ENCODE data around the gene LRP1B.

The LRP1B gene

GRCh38 chr2:142041996-142042395, 88.8 kb downstream of the LRP1B start:
- no peak for DNase-seq (ENCODE audit: low read depth in 2 of 2)

GRCh38 chr2:142041105-142041504, 89.7 kb downstream of the LRP1B start:
- no peak for DNase-seq (ENCODE audit: low read depth in 2 of 2)

DNA sequence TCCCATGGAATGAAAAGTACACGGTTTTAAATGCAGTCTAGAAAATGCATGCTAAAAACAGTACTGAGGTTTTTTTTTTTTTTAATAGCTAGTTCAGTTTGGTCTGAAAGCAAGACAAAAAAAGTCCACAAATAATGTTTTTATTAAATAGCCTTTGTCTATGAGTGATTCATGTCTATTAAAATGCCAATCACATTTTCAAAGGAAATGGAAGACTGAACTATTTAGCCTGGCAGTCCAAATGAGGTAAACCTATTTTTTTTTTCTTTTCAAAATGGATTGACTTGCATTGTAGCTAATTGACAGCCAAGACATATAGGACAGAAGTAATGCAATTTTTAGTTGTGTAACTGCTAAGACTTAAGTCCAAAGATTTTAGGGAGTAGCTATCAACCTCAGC, 90.3 kb downstream of the LRP1B start:
- DNase-seq (ENCODE audit: low read depth in 2 of 2), result no peak

- no peak for DNase-seq (ENCODE audit: low read depth in 2 of 2)
These were observed 92.0 kb downstream of the LRP1B start for GRCh38 chr2:142038826-142039225.

GRCh38 chr2:142037744-142038143, 93.1 kb downstream of the LRP1B start:
- DNase-seq (ENCODE audit: low read depth in 2 of 2), result no peak

- no peak for DNase-seq (ENCODE audit: low read depth in 2 of 2)
These were observed 93.8 kb downstream of the LRP1B start for GRCh38 chr2:142037066-142037465.

DNA sequence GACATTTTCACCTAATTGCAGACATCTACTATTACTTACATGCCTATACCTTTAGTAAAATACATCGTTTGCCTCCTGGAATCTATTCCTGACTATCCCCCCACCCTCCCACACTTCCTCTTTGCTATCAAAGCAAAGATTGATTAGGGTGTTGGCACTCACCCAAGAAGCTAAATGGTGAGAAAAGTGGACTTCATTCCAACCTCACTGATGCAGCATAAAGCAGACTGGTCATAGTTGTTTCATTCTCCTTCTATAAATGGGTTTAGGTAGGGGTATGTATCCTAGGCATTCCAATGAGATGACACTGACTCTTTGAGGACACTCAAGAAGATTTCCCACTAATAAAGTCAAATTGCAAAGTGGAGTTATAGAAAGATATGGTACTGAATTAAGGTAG, 97.4 kb downstream of the LRP1B start:
- DNase-seq (ENCODE audit: low read depth in 2 of 2), result no peak

DNA sequence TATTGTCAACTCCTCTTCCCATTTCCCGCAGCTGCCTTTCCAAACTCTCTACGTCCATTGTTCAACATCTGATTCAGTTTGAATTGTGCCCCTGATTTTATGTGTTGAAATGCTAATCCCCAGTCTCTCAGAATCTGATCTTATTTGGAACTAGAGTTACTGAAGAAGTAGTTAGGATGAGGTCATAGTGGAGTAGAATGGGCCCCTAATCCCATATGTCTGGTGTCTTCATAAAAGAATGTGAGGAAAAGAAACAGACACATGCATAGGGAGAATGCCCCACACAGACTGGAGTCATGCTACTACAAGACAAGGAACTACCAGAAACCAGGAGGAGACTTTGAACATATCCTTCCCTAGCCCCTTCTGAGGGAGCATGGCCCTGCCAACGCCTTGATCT, 99.2 kb downstream of the LRP1B start:
- DNase-seq (ENCODE audit: low read depth in 2 of 2), result no peak

- no peak for DNase-seq (ENCODE audit: low read depth in 2 of 2)
These were observed 100.1 kb downstream of the LRP1B start for GRCh38 chr2:142030735-142031134.

DNA sequence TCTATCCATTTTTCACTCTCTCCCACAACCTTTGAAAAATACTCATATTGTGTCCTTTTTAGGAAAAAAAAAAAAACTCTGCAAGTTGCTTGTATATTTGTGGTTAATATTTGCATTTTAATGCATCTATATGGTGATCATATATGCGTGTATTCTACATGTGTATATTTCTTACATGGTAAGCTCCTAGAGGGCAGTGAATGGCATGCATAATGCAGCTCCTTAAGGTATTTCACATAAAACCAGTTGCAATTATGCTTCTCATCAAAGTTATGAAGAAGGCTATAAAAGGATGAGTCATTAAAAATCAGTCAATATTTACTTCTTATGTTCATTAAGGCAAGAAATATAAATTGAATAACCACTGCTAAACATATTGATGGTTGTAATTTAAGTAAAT, 100.8 kb downstream of the LRP1B start:
- DNase-seq (ENCODE audit: low read depth in 2 of 2), result no peak

DNA sequence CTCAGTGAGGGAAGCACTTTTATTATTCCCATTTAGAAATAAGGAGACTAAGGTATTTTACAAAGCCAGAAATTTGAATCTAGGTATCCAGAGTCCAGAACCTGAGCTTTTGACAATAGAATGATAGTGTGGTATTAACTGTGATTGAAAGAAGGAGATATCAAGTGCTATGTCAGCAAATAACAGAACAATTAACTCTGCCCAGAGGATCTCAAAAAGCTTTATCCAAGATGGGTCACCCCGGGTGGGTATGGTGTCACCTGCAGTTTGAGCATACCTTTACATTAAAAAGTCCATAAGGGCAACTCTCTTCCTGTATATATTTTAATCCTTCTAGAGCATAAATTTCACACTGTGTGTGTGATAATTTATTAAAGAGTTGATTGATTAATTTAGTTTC, 105.4 kb downstream of the LRP1B start:
- DNase-seq (ENCODE audit: low read depth in 2 of 2), result no peak

GRCh38 chr2:142020368-142020767, 110.4 kb downstream of the LRP1B start:
- DNase-seq (ENCODE audit: low read depth in 2 of 2), result no peak

DNA sequence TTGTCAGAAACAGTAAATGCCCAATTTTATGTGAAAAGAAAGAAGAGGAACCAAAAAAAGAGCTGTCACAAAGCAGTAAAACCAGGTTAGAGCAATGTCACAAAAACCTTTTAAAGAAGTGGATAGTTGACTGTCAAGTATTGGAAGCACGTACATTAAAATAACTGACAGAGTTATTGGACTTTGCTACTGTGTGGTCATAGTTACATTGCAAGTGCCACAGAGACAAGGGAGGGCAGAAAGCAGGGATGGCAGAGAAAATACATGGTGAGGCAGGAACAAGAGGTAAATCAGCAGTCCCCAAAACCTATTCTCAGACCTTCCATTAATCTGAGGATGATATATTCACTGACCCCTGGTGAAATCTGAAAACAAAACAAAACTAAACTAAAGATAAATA, 116.3 kb downstream of the LRP1B start:
- DNase-seq (ENCODE audit: low read depth in 2 of 2), result no peak

GRCh38 chr2:142012797-142013196, 118.0 kb downstream of the LRP1B start:
- no peak for DNase-seq (ENCODE audit: low read depth in 2 of 2)

DNA sequence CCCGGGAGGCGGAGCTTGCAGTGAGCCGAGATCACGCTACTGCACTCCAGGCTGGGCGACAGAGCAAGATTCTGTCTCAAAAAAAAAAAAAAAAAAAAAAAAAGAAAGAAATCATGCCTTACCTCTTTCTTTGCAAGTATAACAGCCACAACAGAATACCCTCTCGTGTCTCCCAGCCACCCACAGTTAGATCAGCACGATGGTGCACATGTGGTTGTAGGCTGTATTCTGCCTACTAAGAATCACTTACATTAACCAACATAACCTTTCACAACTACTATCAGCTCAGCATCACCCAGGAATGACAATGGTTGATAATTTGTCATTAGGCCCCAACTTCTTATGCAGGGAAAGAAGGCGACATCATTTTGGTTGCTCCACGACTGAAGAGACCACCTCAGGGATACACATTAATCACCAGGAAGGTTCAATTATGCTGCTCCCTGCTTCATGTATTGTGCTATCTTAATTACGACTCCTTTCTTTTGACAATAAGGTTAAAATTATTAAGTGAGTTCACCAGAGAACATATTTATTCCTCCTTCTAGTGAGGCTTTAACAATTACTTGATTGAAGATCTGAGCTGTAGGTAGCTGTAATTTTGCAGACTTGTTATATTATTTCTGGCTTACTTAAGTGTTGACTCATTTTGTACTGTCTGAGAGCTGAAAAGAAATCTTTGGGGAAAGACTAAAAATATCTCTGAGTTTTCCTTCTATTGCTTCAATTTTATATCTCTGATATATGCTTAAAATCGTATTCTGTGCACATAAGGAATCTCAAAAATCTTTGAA, 120.1 kb downstream of the LRP1B start:
- DNase-seq (ENCODE audit: low read depth in 2 of 2), result no peak

GRCh38 chr2:142008135-142008744, 122.6 kb downstream of the LRP1B start:
- no peak for DNase-seq (ENCODE audit: low read depth in 2 of 2)

- DNase-seq (ENCODE audit: low read depth in 2 of 2), result no peak
These were observed 136.8 kb downstream of the LRP1B start for GRCh38 chr2:141994066-141994465.

DNA sequence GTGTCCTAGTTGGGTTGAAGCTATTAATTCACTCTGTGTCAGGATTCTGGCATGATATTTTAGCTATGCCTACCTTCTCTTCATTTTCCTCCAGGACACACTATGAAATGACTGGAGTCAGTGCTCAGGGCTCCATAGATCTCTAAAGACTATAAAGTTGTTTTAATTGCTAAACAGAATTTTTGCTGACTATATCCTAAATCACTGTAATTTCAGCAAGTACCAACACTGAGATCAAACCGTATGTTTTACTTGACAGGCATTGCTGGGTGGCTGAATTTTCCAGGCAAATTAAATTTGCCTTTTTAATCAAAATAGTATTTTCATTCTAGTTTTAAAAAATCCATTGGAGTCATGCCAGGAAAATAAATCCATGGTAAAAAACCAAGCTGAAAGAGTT, 138.1 kb downstream of the LRP1B start:
- DNase-seq (ENCODE audit: low read depth in 2 of 2), result no peak

- no peak for DNase-seq (ENCODE audit: low read depth in 2 of 2)
These were observed 162.4 kb downstream of the LRP1B start for GRCh38 chr2:141968433-141968832.

DNA sequence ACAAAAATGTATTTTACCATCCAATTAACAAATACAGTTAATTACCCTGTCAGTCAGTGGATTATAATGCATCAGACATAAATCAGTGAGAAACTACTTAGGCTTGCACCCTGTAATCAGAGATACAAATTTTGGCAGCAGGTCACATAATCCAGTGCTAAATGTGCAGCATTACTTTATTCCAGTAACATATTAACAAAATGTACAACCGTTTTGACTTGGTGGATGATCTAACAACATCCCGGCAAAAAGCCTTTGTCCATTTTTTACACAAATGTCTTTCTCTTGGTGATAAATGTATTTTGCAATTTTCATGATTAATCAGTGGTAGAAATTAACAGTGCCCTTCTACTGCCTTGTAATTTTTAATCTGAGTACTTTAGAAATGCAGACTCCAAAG, 162.8 kb downstream of the LRP1B start:
- no peak for DNase-seq (ENCODE audit: low read depth in 2 of 2)

DNA sequence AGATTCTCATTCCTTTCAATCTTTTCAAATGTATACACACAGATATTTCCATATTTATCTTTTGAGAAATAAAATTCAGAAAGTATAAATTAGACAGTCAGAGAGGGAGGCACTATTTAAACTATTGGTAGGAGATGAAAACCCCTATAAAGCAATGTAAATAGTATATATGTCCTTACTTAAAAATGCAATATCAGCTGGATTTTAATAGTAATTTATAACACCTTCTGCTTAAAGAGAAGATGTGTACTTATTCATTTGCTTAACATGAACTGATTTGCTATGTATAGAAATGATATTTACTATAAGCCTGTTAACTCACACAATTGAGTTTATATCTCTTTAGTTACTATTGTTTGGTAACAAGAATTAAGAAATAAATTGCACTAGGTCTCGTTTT, 163.3 kb downstream of the LRP1B start:
- DNase-seq (ENCODE audit: low read depth in 2 of 2), result no peak

GRCh38 chr2:141959941-141960340, 170.9 kb downstream of the LRP1B start:
- DNase-seq (ENCODE audit: low read depth in 2 of 2), result no peak

DNA sequence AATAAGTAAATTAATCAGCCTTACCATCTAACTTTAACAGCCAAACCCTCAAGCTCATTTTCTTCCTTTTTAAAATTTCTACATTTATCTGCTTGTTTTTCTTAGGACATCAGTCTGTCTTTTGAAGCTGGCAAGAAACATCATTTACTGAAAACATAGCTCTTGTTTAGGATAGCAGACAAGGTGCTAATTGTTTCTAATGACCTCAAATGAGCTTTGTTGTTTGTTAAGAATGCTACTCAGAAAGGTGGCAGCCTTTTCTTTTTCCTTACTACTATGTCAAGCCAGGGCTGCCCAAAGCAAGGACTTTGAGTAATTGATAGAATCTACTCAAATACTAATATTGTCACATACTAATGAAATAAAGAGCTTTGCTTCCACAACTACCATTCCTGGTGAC, 171.8 kb downstream of the LRP1B start:
- DNase-seq (ENCODE audit: low read depth in 2 of 2), result no peak

All from activated CD8-positive, alpha-beta memory T cell treated with anti-CD3 and anti-CD28 coated beads for 4 hours (primary cell).